ENCODE data around the gene IGF2BP1. TPM values are rescaled to one million over a fixed set of nuclear protein-coding genes. Genes with fewer than 3 reads are reported as not detected.

Gene IGF2BP1
- polyA plus RNA-seq (2012; rRNA removed): 0.02 and 0.05 TPM in 2 replicates
- 0.07 and 0.10 TPM in 2 replicates for polyA plus RNA-seq (2012; cell fraction: cytosol; rRNA removed)
- polyA plus RNA-seq (2012; cell fraction: nucleus; rRNA removed): 0.01 and 0.21 TPM in 2 replicates

- Histone ChIP-seq H3K27me3 (ENCODE audit: insufficient read depth) (peaks cover 86% of the 10 kb centered on the region), H3K27ac (ENCODE audit: low read depth in 2 of 2, low read length in 1 of 2) (no peak within 1 kb of the TSS), H3K4me3 (ENCODE audit: low read depth in 2 of 2, low read length in 1 of 2) (no peak within 1 kb of the TSS; a peak in 1 of 4 replicates), H3K9me2 (no peaks in the 10 kb centered on the region), H2AFZ (ENCODE audit: low read depth) (peak within 1 kb of the TSS; percentile 56; the same call in 1 of the 2 replicates), H3K4me1 (ENCODE audit: control insufficient read depth in 1 of 2, insufficient read depth in 2 of 2, low read depth in 1 of 2, low read length in 1 of 2) (no peaks in the 10 kb centered on the region; a peak in 1 of 4 replicates), H3K36me3 (replicated peaks in 1 of 2; ENCODE audit: control insufficient read depth in 1 of 2, insufficient read depth in 2 of 2, low read length in 1 of 2) (no peaks in the 10 kb centered on the region), H3K9me3 (no peaks in the 10 kb centered on the region), H3K4me2 (peak within 1 kb of the TSS; percentile 50; the same call in 1 of the 2 replicates), H4K20me1 (ENCODE audit: insufficient read depth) (peaks cover 12% of the 10 kb centered on the region; the same call in 1 of the 2 replicates), H3K79me2 (ENCODE audit: insufficient read depth) (no peaks in the 10 kb centered on the region), H3K9ac (no peak within 1 kb of the TSS), H3F3A (replicated peaks; ENCODE audit: insufficient read depth) (peaks cover 19% of the 10 kb centered on the region)
- ChIA-PET CTCF (interaction anchor here (0.6 to 5.7 kb wide), 9 partner anchors 30 to 870 kb away, joined by 3 to 35 read pairs (median 4); no protein-coding TSS in a partner anchor), POLR2A (no interaction called here)
- WGBS (ENCODE audit: low lambda C conversion rate): 1% methylated on average over 61 of the region's 62 CpGs
- TF ChIP-seq JUND (IDR thresholded peaks at IDR 0.05) (no peak), CTCF (IDR thresholded peaks at IDR 0.05) (no peak), SIN3A (IDR thresholded peaks at IDR 0.05; ENCODE audit: borderline replicate concordance, low read depth, low read length) (no peak), EZH2phosphoT487 (IDR thresholded peaks at IDR 0.05; ENCODE audit: borderline replicate concordance, low read depth) (peak; percentile 100)
- DNase-seq: peak; percentile 61
Observed at GRCh38 chr17:48997103-48997826, at the start of gene IGF2BP1. Gene IGF2BP1, plus strand, starts transcription at chr17:48997385. Its CDS starts 361 bp downstream, at chr17:48997746.

- Histone ChIP-seq H3K27me3 (ENCODE audit: insufficient read depth) (no peaks in the 10 kb centered on the region), H3K9me2 (no peaks in the 10 kb centered on the region), H2AFZ (ENCODE audit: low read depth) (no peak overlapping the region), H3K4me3 (ENCODE audit: low read depth in 2 of 2, low read length in 1 of 2) (no peak overlapping the region), H3K4me1 (ENCODE audit: control insufficient read depth in 1 of 2, insufficient read depth in 2 of 2, low read depth in 1 of 2, low read length in 1 of 2) (no peaks in the 10 kb centered on the region), H4K20me1 (ENCODE audit: insufficient read depth) (no peaks in the 10 kb centered on the region), H3K4me2 (no peak overlapping the region), H3K79me2 (ENCODE audit: insufficient read depth) (no peaks in the 10 kb centered on the region), H3K9ac (no peak overlapping the region), H3K36me3 (replicated peaks in 1 of 2; ENCODE audit: control insufficient read depth in 1 of 2, insufficient read depth in 2 of 2, low read length in 1 of 2) (no peaks in the 10 kb centered on the region), H3K9me3 (no peaks in the 10 kb centered on the region), H3F3A (replicated peaks; ENCODE audit: insufficient read depth) (peaks cover 15% of the 10 kb centered on the region), H3K27ac (ENCODE audit: low read depth in 2 of 2, low read length in 1 of 2) (no peak overlapping the region)
- POLR2A ChIA-PET: no interaction called here
- no peak for DNase-seq
- CTCF ChIA-PET: no interaction called here
- 48% methylated on average over 5 of the region's 5 CpGs for WGBS (ENCODE audit: low lambda C conversion rate)
- TF ChIP-seq CTCF (IDR thresholded peaks at IDR 0.05): no peak
- no peak for TF ChIP-seq PBX3 (IDR thresholded peaks at IDR 0.05)
- TF ChIP-seq TEAD4 (IDR thresholded peaks at IDR 0.05; ENCODE audit: borderline replicate concordance, insufficient read depth): no peak
- no peak for TF ChIP-seq RAD21 (IDR thresholded peaks at IDR 0.05; ENCODE audit: low read length)
- no peak for TF ChIP-seq FOSL2 (IDR thresholded peaks at IDR 0.05; ENCODE audit: borderline replicate concordance, low read depth)
Observed at GRCh38 chr17:48951572-48951971, 45.6 kb upstream of the IGF2BP1 start.

Data from SK-N-SH (cell line).